IMR-90 (cell line): ENCODE results near the gene SYN1. TPM values are rescaled to one million over a fixed set of nuclear protein-coding genes. Genes with fewer than 3 reads are reported as not detected.

ENCODE experiments used
- ATAC-seq: fragments of 200-7000 bp; cut with Tn5 transposase; 2 replicates; pipeline ENCODE4 v1.9.1; 2020; ENCODE audit warnings: low read depth, mild to moderate bottlenecking, moderate library complexity
- BruUV-seq: library from RNA; stranded (reverse); fragments of 400-500 nt; replicated peaks from 2 replicates; lab custom pipeline; 2021; lab: Mats Ljungman, UMichigan
- CTCF ChIA-PET: fragments of 300-600 bp; formaldehyde crosslinking; extraction: SDS; loops from one replicate; lab custom pipeline; 2021; ENCODE audit warnings: antibody characterized with exemption; lab: Yijun Ruan, JAX
- POLR2A ChIA-PET: fragments of 300-600 bp; sonication (Branson Sonifier 250); formaldehyde crosslinking; loops from one replicate; lab custom pipeline; 2022; ENCODE audit warnings: antibody characterized with exemption; ENCODE audit not compliant: unreplicated experiment; lab: Charles Lee
- DNase-seq: peaks from one replicate; pipeline ENCODE4 v3.0.0; 2013
- H2AFZ ChIP-seq: replicated peaks from 2 replicates; pipeline ENCODE3; 2013; ENCODE audit warnings: low read length, mild to moderate bottlenecking; ENCODE audit not compliant: poor library complexity
- H2AK5ac ChIP-seq: 2 replicates; pipeline ENCODE4 v1.6.1; 2013; ENCODE audit warnings: low read depth, low read length, inconsistent platforms
- H2AK9ac ChIP-seq: replicated peaks from 2 replicates; pipeline ENCODE3; 2013; ENCODE audit warnings: mild to moderate bottlenecking, low read depth, low read length, moderate library complexity; ENCODE audit not compliant: poor library complexity
- H2BK120ac ChIP-seq: 2 replicates; pipeline ENCODE4 v1.6.1; 2013; ENCODE audit warnings: low read depth, low read length, inconsistent platforms
- H2BK15ac ChIP-seq: 3 replicates; pipeline ENCODE4 v1.6.1; 2013; ENCODE audit warnings: low read depth, low read length, inconsistent platforms
- H2BK20ac ChIP-seq: 2 replicates; pipeline ENCODE4 v1.6.1; 2013; ENCODE audit warnings: low read depth, mild to moderate bottlenecking, inconsistent platforms, low read length, moderate library complexity
- H2BK5ac ChIP-seq: 2 replicates; pipeline ENCODE4 v1.6.1; 2013; ENCODE audit warnings: mild to moderate bottlenecking, low read depth, low read length, inconsistent platforms; ENCODE audit not compliant: poor library complexity, severe bottlenecking
- H3K14ac ChIP-seq: replicated peaks from 2 replicates; pipeline ENCODE4 v1.6.1; 2013; ENCODE audit warnings: low read depth, low read length, inconsistent platforms
- H3K18ac ChIP-seq: 2 replicates; pipeline ENCODE4 v1.6.1; 2013; ENCODE audit warnings: low read depth, low read length, control low read depth
- H3K23ac ChIP-seq: 2 replicates; pipeline ENCODE4 v1.6.1; 2013; ENCODE audit warnings: low read depth, low read length, inconsistent platforms
- H3K27ac ChIP-seq: 2 replicates; pipeline ENCODE4 v1.5.1; 2013; ENCODE audit warnings: mild to moderate bottlenecking, control low read depth, low read length; ENCODE audit not compliant: insufficient read depth
- H3K27me3 ChIP-seq: 2 replicates; pipeline ENCODE4 v1.6.1; 2013; ENCODE audit warnings: low read length; ENCODE audit not compliant: control insufficient read depth, insufficient read depth
- H3K36me3 ChIP-seq: 2 replicates; pipeline ENCODE4 v1.6.1; 2013; ENCODE audit warnings: low read length, mixed read lengths; ENCODE audit not compliant: control insufficient read depth, insufficient read depth
- H3K4ac ChIP-seq: 2 replicates; pipeline ENCODE4 v1.6.1; 2013; ENCODE audit warnings: low read depth, low read length, inconsistent platforms
- H3K4me1 ChIP-seq: 2 replicates; pipeline ENCODE4 v1.6.1; 2013; ENCODE audit warnings: low read length, mixed read lengths; ENCODE audit not compliant: control insufficient read depth, insufficient read depth
- H3K4me2 ChIP-seq: 2 replicates; pipeline ENCODE4 v1.6.1; 2013; ENCODE audit warnings: low read depth, mild to moderate bottlenecking, control low read depth, low read length, moderate library complexity
- H3K4me3 ChIP-seq: 2 replicates; pipeline ENCODE4 v1.5.1; 2013; ENCODE audit warnings: low read depth, mild to moderate bottlenecking, control low read depth, low read length, moderate library complexity; ENCODE audit not compliant: insufficient read depth
- H3K56ac ChIP-seq: 2 replicates; pipeline ENCODE4 v1.6.1; 2013; ENCODE audit warnings: low read length, inconsistent platforms; ENCODE audit not compliant: insufficient read depth; ENCODE audit errors: extremely low read depth
- H3K79me1 ChIP-seq, 2 experiments: 2 replicates each; pipeline ENCODE4 v1.6.1; 2013; ENCODE audit warnings: low read length in 2 of 2, inconsistent platforms in 1 of 2, low read depth in 1 of 2
- H3K9ac ChIP-seq: 2 replicates; pipeline ENCODE4 v1.6.1; 2013; ENCODE audit warnings: low read depth, low read length, control low read depth
- H3K9me1 ChIP-seq: 2 replicates; pipeline ENCODE4 v1.6.1; 2013; ENCODE audit warnings: low read length, inconsistent platforms; ENCODE audit not compliant: insufficient read depth
- H3K9me3 ChIP-seq: 2 replicates; pipeline ENCODE4 v1.6.1; 2013; ENCODE audit warnings: low read length; ENCODE audit not compliant: control insufficient read depth, insufficient read depth
- H4K20me1 ChIP-seq: 2 replicates; pipeline ENCODE4 v1.6.1; 2013; ENCODE audit warnings: low read length, inconsistent platforms; ENCODE audit not compliant: insufficient read depth
- H4K5ac ChIP-seq: 2 replicates; pipeline ENCODE4 v1.6.1; 2013; ENCODE audit warnings: mild to moderate bottlenecking, low read depth, low read length, control low read depth
- H4K8ac ChIP-seq, 2 experiments: 2 replicates each; pipeline ENCODE4 v1.6.1; 2013; ENCODE audit warnings: low read depth in 2 of 2, low read length in 2 of 2, control low read depth in 1 of 2, inconsistent platforms in 1 of 2
- H4K91ac ChIP-seq: 2 replicates; pipeline ENCODE4 v1.6.1; 2013; ENCODE audit warnings: low read depth, low read length, inconsistent platforms; ENCODE audit not compliant: insufficient read depth
- CEBPB ChIP-seq: IDR thresholded peaks from 2 replicates; pipeline ENCODE4 v1.6.1; 2012; ENCODE audit warnings: low read depth, low read length, improper control_type of control experiment
- FOS ChIP-seq: fragments of 150-350 bp; IDR thresholded peaks from 2 replicates; pipeline ENCODE4 v1.6.1; 2016; ENCODE audit warnings: low read depth, low read length
- MAZ ChIP-seq: IDR thresholded peaks from 2 replicates; pipeline ENCODE4 v1.6.1; 2012; ENCODE audit warnings: low read depth, mild to moderate bottlenecking, low read length, improper control_type of control experiment, moderate library complexity, borderline replicate concordance
- USF2 ChIP-seq: fragments of 150-350 bp; IDR thresholded peaks from 2 replicates; pipeline ENCODE4 v1.6.1; 2017; ENCODE audit warnings: mild to moderate bottlenecking, antibody characterized with exemption, low read length, low read depth
- WGBS, 2 experiments: methylation state at CpG; one replicate each; pipeline versions ENCODE4 v1.1.5 to v1.1.7; 2013; ENCODE audit warnings: missing lambda C conversion rate in 2 of 2; ENCODE audit not compliant: insufficient read length in 1 of 2; ENCODE audit errors: extremely low coverage in 2 of 2; 5-methylcytosine and 5-hydroxymethylcytosine counted together
- dilution Hi-C: fragments of 300-500 bp; cut with HindIII; formaldehyde crosslinking; loops from one replicate; pipeline ENCODE4 v1.14.3; 2018; ENCODE audit warnings: low sequenced_read_pairs; ENCODE audit not compliant: unreplicated experiment
- in situ Hi-C: fragments of 300-500 bp; cut with MboI; formaldehyde crosslinking; loops from 3 replicates; pipeline ENCODE4 v1.14.3; 2019; ENCODE audit warnings: low sequenced_read_pairs, inconsistent platforms, mixed read lengths
- intact Hi-C: fragments of 100-400 bp; cut with micrococcal nuclease; formaldehyde crosslinking; loops from 2 replicates; pipeline ENCODE4 v1.10.0; 2022
- polyA plus RNA-seq, 3 experiments: library from polyadenylated mRNA; depleted of rRNA; stranded (reverse); fragments of >200 nt; gene quantifications; 2 replicates each; pipeline ENCODE4 v1.2.3, GENCODE V29; 2012; ENCODE audit warnings: low replicate concordance in 1 of 3
- total RNA-seq: library from RNA; depleted of rRNA; stranded (reverse); fragments of >200 nt; gene quantifications from 2 replicates; pipeline ENCODE4 v1.2.3, GENCODE V29; 2012

Gene SYN1
- total and polyA plus RNA-seq, 2 of the 4 experiments (the other 2 are of a cell fraction): under 0.01 to 0.56 TPM

GRCh38 chrX:47611489-47611888, 8.2 kb downstream of the SYN1 start:
- Histone ChIP-seq H4K5ac (no peak overlapping the region), H4K8ac (no peak overlapping the region), H3K23ac (no peak overlapping the region), H4K20me1 (peaks cover 3% of the 10 kb centered on the region), H3K27ac (no peak overlapping the region), H3K4me2 (no peak overlapping the region), H3K9me3 (no peaks in the 10 kb centered on the region), H3K56ac (no peak overlapping the region), H2BK120ac (no peak overlapping the region), H4K91ac (no peak overlapping the region), H3K14ac (no peak overlapping the region), H3K18ac (no peak overlapping the region), H3K9ac (no peak overlapping the region), H3K9me1 (no peaks in the 10 kb centered on the region), H3K27me3 (peaks cover 5% of the 10 kb centered on the region; the same call in 1 of the 2 replicates), H3K4me1 (no peaks in the 10 kb centered on the region), H3K4ac (no peak overlapping the region), H2BK20ac (no peak overlapping the region), H2AFZ (no peak overlapping the region), H3K36me3 (no peaks in the 10 kb centered on the region), H3K4me3 (no peak overlapping the region), H2BK5ac (no peak overlapping the region), H2AK9ac (no peak overlapping the region), H2AK5ac (no peak overlapping the region), H3K79me1 (no peaks in the 10 kb centered on the region), H2BK15ac (no peak overlapping the region)
- intact Hi-C loops (no loop called here), in situ Hi-C loops (no loop called here), dilution Hi-C loops (no loop called here)
- ATAC-seq: no peak
- TF ChIP-seq CEBPB: peak; percentile 61; the same call in 1 of the 2 replicates
- TF ChIP-seq USF2: no peak
- no peak for TF ChIP-seq MAZ
- no peak for TF ChIP-seq FOS
- WGBS, 2 experiments: no CpG with 5 or more reads among the region's 2 CpGs
- no TSS peak for BruUV-seq
- no peak for DNase-seq
- POLR2A ChIA-PET: no interaction called here
- CTCF ChIA-PET: no interaction called here
